Measurements from ENCODE around the gene TMEM132E.
"Not testable (repeated sequence)": the region's sequence is repeated elsewhere in the genome, so short reads cannot be mapped to it uniquely, and the experiment has no call there.

TMEM132E gene, protein sequence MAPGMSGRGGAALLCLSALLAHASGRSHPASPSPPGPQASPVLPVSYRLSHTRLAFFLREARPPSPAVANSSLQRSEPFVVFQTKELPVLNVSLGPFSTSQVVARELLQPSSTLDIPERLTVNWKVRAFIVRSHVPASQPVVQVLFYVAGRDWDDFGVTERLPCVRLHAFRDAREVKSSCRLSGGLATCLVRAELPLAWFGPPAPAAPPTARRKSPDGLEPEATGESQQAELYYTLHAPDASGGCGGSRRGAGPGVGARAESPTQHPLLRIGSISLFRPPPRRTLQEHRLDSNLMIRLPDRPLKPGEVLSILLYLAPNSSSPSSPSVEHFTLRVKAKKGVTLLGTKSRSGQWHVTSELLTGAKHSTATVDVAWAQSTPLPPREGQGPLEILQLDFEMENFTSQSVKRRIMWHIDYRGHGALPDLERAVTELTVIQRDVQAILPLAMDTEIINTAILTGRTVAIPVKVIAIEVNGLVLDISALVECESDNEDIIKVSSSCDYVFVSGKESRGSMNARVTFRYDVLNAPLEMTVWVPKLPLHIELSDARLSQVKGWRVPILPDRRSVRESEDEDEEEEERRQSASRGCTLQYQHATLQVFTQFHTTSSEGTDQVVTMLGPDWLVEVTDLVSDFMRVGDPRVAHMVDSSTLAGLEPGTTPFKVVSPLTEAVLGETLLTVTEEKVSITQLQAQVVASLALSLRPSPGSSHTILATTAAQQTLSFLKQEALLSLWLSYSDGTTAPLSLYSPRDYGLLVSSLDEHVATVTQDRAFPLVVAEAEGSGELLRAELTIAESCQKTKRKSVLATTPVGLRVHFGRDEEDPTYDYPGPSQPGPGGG (N-terminal part only)

GRCh38 chr17:34579017-34579946, at the start of gene TMEM132E:
Gene TMEM132E, plus strand, starts transcription at chr17:34579582. Its CDS starts 1,495 bp downstream, at chr17:34581077.
- peak; percentile 73 for DNase-seq (ENCODE audit: low spot score)

DNA sequence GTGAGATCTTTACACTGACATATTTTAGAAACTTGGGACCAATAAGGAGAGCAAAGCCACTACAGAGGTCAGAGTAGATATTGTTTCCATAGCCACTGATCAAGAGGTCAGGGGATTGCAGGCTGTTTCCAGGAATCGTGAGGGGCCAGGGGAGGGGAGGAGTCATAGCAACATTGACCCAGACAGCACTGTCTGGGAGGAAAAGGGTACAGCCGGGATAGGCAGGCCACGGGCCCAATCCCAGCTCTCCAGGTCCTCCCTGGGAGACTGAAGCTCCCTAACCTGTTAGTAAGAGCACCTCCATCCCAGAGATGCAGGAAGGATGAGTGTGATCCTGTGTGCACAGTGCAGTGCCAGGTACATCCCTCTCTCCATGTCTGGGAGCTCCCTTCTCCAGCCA, 48.5 kb upstream of the TMEM132E start:
- DNase-seq (ENCODE audit: low spot score), result no peak

DNA sequence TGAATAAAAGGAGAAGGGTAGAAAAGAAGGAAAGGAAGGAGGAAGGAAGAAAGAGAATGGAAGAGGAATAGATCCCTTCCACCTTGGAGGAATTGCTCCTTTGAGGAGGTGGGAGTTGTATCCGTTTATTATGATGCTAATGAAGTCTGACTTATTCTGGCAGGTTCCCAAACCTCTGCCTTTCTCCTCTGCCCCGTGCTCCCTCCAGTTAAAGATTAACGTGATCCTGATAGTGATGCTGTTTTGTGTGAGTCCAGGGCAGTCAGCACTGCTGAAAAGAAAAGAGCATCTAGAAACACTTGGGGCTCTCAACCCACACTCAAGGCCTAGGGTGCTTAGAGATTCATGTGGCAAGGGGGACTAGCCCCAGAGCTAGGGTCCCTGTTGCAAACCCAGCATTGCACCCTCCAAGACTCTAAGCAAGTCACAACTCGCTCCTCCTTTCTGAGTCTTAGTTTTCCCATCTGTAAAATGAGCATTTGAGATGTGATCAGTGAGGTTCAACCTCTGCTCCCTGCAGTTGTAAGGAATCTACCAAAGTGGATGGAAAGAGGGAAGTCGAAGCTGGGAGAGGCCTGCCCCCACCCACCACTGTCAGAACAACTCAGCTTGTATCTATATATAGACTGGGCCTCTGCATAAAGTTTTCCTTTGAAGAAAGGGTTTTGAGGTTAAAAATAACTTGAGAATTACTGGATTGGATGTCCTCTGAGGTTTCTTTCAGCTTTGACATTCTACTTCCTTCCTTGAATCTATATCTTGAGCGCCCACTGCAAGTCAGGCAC, 46.9 kb upstream of the TMEM132E start:
- no peak for DNase-seq (ENCODE audit: low spot score)

- DNase-seq (ENCODE audit: low spot score), result no peak
Measured at GRCh38 chr17:34533806-34534527, 45.4 kb upstream of the TMEM132E start.

DNA sequence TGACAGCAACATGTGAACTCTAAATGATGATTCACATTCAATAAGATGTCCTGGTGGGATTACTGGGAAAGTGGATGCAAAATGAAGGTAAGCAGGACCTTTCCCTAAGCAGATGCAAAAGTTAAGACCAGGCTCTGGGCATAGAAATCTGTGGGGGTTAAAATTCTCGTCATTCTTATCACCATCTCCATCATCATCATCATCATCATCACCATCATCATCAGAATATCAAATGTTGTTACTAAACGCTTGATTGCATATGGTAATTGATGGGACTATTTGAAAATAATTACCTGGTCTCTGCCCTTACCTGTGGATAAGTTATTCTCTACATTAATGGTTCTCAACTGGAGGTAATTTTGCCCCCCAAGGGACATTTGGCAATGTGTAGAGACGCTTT, 41.9 kb upstream of the TMEM132E start:
- DNase-seq (ENCODE audit: low spot score), result no peak

DNA sequence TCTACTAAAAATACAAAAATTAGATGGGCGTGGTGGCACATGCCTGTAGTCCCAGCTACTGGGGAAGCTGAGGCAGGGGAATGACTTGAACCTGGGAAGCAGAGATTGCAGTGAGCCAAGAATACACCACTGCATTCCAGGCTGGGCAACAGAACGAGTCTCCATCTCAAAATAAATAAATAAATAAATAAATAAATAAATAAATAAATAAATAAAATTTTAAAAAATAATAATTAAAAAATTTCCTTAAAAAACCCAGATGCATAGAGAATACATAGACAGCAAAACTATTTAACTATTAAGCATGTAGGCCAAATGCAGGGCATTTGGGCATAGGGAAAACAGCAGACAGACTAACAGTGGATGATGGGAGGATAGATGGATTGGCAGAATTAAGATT, 40.8 kb upstream of the TMEM132E start:
- DNase-seq (ENCODE audit: low spot score), result not testable (repeated sequence)

DNA sequence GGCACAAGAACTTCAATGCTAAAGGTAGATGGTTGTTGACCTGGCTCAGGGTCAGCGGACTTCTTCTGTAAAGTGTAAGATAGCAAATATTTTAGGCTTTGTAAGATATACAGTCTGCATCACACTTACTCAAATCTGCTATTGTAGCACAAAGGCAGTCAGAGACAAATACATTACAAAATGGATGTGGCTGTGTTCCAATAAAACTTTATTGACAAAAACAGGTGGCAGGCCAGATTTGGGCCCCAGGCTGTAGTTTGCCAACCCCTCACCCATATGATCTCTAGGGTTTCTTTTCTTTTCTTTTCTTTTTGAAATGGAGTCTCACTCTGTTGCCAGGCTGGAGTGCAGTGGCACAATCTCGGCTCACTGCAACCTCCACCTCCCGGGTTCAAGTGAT, 39.5 kb upstream of the TMEM132E start:
- no peak for DNase-seq (ENCODE audit: low spot score)

GRCh38 chr17:34542700-34543336, 36.6 kb upstream of the TMEM132E start:
- peak; percentile 19 for DNase-seq (ENCODE audit: low spot score)

GRCh38 chr17:34547453-34548063, 31.8 kb upstream of the TMEM132E start:
- no peak for DNase-seq (ENCODE audit: low spot score)

DNA sequence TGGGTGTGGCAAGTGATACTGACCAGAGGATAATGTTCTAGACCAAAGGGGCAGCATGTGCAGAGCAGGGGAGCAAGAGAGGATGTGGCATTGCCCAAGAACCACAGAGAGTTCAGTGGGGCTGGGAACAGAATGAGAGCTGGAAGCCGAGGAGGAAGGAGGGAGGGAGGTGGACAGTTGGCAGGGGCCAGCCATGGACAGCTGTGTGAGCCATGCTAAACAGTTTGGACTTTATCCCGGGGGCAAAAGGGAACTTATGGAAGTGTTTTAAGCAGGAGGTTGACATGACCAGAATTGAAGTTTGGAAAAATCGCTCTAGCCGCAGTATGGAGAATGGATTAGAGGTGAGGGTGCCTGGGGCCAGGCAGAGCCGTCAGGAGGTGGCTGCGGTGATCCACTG, 29.4 kb upstream of the TMEM132E start:
- DNase-seq (ENCODE audit: low spot score), result no peak

DNA sequence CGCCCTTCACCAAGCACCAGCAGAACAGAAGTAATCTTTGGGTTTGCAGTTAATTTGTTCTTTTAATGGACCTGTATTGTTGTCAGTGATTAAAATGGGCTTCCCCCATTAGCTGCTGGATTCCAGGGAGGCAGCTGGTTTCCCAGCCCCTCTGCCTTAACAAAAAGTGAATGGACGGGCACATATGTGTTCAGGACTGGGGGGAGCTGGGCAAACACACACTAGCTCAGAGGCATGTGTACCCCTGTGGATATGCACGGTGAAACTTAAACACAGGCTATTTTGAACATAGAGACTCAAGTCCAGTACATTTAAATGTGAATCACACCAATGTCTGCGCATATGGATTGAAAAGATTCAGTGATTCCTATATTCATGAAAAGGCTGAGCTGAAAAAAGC, 25.5 kb upstream of the TMEM132E start:
- DNase-seq (ENCODE audit: low spot score), result no peak

- no peak for DNase-seq (ENCODE audit: low spot score)
Measured at GRCh38 chr17:34556384-34556783, 23.0 kb upstream of the TMEM132E start.

- DNase-seq (ENCODE audit: low spot score), result no peak
Measured at GRCh38 chr17:34556931-34557330, 22.5 kb upstream of the TMEM132E start.

DNA sequence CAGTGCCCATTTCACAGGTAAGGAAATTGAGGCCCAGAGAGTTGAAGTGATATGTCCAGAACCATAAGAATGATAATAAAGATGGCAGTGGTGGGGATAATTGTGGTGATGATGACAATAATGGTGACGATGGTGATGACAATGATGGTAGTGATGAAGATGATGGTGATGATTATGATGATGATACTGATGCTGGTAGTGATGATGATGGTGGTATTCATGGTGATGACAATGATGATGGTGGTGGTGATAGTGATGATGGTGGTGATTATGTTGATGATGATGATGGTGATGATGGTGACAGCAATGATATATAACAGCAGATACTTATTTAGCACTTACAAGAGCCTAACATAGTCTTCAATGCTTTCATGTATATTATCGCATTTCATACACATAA, 18.1 kb upstream of the TMEM132E start:
- DNase-seq (ENCODE audit: low spot score), result no peak

DNA sequence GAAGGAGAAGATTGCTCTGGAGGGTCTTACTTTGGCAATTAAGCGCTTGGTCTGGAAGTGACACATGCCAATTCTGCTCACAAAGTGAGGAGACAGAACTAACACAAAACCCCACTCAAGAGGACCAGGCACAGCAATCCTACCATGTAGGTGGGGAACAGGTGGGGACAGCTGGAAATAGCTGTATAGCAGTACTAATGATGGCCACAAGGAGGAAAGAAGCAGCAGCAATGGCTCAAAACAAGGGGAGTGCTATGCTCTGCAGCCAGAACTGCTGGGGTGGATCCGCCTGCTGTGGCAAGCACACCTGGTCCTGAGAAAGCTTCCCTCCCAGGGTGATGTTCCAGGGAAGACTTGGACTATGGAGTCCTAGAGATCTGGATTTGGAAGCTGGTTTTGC, 17.0 kb upstream of the TMEM132E start:
- DNase-seq (ENCODE audit: low spot score), result no peak

GRCh38 chr17:34565713-34566112, 13.7 kb upstream of the TMEM132E start:
- no peak for DNase-seq (ENCODE audit: low spot score)

- DNase-seq (ENCODE audit: low spot score), result no peak
Measured at GRCh38 chr17:34566201-34566600, 13.2 kb upstream of the TMEM132E start.

- DNase-seq (ENCODE audit: low spot score), result no peak
Measured at GRCh38 chr17:34566873-34567272, 12.5 kb upstream of the TMEM132E start.

DNA sequence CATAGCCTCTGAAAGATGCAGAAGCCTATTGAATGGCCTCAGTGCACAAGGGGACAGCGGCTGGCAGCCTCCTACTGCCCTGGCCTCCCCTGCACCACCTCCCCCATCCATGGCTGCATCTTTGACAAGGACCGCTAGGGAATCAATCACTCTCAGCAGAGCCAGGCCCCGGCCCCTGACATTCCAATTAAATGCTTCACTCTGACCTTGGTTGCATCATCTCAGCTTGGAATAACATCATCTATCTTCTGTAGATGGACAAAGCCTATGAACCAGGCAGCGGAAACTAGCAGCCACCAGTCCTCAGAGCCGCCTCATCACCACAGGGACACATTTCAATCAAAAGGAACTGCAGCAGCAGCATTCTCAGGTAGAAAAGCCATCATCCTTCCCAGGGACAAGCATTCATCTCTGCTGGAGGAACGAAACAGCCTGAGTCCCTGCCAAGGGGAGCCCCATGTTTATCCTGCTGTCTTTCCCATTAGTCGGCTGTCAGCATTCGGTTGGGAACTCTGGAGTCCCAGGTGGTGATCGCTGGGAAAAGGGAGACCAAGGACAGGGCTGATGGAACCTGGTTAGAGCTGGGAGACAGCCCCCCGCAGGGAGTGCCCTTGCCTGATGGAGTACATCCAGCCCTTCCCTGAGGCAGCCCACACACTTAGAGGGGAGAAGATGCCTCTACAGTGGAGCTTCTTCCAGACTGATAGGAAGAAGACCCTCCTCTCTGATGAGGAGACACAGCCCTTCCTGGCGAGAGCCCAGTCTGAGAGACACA, 11.5 kb upstream of the TMEM132E start:
- DNase-seq (ENCODE audit: low spot score), result no peak

Measured in pons (tissue), 1 donor.